GM18861 (cell line): ENCODE measurements around the gene ALK.

Source experiments
- ATAC-seq: cut with Tn5 transposase; IDR thresholded peaks from one replicate; pipeline ENCODE4 v1.9.1; 2021; ENCODE audit not compliant: unreplicated experiment

ALK gene

DNA sequence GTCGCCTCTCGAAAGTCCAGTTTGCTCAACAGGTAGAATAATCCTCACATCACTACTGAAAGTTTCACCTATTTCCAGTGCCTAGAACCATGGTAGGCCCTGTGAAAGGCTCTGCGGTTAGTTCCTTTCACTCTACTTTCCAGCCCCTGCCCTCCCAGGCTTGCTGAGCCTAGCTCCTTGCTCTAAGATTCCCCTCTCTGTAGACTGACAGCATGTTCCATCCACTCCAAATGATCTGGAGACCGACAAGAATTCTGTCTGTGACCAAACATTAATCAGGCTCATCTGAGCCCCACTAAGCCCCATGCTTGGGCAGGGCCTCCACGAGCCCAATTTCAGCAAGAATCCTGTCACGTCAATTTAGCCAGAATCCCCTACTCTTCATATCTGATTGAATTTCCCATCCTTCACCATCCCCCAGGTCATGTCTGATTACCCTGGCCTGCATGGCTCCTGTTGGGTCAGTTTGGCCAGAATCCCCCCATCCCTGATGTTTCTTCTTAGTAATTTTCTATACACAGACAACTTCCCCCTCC lies 307.0 kb downstream of the ALK start:
- no peak for ATAC-seq

DNA sequence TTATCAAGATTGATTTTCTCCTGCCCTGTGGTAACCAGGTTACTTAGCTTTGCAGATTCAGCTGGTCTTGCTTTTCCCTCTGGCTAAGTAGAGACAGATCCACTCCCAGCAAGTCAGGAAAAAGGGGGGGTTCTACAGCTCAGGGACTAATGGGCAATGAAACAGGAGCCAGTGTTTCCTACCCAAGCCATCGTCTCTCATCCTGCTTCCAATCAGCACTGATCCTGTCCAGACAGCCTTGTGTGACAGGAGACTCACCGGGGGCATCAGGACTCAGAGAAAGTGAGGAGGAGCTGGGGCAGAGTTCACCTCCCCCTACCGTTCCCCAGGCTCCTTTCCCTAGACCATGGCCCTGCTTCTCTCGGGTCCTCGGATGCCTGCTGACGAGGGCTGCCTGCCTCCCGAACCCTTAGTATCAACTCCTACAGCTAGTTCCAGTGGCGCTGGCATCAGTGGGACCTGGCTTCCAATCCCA lies 307.6 kb downstream of the ALK start:
- no peak for ATAC-seq

DNA sequence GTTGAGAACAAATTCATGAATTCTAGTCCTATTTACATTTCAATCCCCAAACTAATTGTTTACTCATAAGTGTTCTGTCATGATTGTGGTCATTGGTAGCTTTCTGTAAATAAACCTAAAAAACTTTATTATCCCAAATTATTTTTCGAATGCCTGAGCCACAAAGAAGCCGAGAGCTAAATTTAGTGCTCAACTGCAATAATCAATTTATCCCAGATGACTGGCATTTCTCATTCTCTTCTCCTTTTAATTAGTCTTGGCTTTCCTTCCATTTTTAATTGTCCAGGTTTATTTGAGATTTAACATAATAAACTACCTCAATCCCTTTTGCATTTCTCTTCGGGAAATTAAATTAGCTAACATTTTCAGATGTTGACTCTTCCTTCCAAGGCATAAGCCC lies 308.3 kb downstream of the ALK start:
- no peak for ATAC-seq

DNA sequence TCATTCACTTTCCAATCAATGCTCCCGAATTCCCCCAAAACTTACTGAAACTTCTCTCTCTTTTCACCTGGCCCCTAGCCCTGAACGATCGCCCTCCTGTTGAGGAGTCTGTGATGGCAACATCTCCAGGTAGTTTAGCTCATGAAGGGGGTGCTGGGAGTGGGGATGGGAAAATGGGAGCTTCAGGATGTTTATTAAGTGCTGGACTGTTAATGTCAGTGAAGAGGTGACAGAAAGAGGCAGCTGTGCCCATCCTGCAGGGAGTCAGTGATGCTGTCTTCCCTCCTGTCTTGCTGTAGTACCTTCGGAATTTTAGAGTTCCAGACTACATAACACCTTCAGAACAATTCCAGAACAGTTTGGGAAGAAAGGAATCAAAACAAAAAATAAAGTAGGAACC lies 308.8 kb downstream of the ALK start:
- no peak for ATAC-seq

DNA sequence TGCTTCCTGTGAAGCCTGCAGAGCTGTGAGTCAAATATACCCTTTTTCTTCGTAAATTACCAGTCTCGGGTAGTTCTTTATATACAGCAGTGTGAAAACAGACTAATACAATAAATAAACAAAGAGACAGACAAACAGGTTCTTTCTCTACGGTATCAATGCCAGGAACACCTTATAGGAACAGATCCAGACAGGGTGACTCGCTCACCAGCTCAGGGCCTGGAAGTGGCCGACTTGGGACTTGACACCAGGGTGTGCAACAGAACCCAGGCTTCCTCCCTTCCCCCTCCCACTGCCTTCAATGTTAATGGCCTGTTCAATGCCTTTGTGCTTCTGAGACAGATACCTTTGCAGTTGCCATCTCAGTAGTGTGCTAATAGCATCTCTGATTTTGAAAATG lies 309.5 kb downstream of the ALK start:
- ATAC-seq = no peak

DNA sequence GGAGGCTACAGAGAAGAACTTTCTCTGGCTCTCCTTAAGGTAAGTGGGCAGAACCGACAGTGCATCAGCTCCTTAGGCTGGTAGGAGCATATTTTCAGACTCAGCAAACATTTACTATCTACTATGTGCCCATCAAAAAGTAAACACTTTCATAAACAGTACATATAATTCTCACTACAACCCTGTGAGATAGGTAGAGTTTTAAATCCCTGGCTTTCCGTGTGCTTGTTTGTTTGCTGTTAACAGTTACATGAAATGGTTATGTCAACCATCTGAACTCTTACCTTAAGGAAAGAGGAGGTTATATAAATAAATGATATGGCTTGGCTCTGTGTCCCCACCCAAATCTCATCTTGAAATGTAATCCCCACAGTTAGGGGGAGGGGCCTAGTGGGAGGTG lies 310.1 kb downstream of the ALK start:
- ATAC-seq = no peak

DNA sequence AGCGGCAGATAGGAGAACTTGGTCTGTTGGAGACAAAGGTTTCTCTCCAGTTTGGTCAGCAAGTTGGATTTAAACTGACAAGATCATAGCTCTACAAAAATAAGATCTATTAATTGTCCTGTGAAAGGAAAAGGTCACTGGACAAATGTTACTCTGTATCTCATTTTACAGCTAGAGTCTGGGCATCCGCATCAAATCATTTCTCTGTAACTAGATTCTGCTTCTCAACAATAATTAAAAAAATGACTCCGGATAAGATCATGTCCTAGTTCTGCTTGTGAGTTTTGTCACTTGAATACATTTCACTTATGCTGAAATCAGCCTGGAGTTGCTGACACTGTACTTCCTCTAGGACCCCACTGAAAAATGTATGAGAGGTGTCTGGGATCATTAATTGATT lies 310.8 kb downstream of the ALK start:
- ATAC-seq = no peak

DNA sequence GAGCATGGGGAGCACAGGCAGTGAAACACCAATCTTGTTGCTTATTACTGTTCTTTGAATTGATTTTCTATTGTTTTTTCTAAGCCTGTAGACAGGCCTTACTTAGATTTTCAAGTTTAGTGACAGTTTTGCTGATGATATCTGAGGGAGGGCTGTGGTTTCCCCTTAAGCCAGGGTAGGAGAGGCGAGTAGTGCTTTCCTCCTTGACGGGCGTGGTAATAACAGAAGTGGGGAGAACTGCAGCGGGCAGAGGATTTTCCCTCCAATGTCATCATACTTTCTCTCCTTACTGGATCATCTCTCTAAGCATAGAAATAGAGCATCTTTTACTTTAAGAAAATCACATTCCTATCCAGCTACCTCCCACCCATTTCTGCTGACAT lies 314.4 kb downstream of the ALK start:
- no peak for ATAC-seq

DNA sequence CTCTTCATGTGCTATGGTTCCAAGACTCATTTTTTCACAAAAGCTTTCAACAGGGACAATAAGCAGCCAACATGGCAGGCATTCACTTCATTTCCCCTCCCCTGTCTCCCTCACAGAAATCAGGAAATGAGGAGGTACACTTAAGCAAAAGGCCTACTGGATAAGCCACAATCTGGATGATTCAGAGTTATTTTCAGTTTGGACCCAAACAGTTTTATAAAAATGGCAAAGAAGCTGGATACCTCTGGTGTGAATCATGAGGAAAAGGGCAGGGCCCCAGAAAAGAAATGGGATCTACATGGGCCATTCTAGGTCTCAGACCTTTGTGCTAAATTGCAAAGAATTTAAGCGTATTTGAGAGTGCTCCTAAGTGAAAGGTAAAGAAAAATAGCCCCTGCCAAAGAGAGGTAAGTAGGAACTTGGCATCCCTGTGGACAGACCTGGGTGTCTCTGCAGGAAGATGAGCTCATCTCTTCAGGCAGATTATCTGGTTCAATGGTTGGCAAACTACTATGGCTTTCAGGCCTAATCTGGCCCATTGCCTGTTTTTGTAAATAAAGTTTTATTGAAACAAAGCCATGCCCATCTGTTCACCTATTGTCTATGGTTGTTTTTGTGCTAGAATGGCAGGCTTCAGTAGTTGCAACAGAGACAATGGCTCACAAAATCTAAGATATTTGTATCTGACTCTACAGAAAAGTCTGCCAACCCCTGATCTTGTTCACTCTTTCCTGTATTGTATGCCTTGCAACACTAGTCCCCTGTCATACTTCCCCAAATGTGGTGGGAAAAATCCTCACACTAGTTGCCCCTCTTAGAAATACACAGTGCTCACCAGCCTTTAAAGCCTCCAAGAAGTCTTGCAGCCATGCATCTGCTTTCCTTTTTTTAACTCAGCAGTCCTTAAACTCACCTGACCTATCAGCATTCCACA lies 315.0 kb downstream of the ALK start:
- ATAC-seq = no peak

DNA sequence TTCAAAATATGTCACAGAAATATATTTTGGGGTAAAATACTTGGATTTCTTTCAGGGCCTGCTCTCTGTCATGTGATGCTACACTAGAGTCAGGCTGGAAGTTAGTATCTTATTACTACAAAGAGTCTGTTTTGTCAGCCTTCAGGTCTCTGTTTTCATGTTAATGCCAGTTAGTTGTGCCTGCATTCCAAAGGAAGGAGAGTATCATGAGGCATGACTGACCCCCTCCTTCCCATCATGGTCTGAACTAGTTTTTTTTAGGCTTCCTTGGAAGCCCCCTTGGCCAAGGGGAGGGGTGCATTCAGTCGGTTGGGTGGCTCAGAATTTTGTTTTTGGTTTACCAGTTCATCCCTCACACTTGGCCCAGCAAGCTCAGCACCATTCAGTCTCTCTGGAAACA lies 318.0 kb downstream of the ALK start:
- no peak for ATAC-seq

DNA sequence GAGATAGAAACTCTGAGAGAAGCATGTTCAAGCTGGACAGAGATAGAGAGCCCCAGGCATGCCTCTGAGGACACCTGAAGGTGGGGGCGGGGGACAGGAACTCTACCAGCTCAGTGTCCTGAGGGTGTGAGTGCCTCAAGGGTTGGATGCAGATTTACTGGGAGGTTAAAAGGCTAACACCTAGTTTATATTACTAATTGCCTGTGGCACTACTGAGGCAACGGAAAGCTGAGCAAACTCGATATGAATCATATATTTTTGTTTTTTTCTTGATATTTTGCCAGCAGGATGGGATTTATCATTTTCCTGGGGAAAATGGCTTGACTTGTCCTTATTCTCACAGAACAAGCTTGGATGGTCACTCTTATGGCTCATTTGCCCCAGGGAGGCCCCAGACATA lies 319.5 kb downstream of the ALK start:
- ATAC-seq = no peak

DNA sequence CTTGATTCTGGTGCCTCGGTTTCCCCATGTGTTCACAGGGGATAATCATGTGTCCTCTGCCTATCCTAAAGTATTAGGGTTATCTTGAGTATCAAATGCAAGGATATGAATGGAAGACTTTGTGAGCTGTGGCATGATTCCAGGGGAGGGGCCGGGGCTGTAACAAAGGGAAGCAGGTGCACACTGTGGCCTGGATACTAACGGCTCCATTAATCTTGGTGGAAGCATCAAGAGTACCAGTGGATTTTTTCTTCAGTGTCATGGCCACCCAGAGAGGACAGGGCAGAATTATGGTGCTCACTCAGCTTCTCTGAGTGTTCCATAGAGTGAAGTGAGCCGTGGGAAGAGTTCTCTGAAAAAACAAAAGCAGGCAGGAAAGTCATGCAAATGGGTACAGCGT lies 320.1 kb downstream of the ALK start:
- no peak for ATAC-seq

DNA sequence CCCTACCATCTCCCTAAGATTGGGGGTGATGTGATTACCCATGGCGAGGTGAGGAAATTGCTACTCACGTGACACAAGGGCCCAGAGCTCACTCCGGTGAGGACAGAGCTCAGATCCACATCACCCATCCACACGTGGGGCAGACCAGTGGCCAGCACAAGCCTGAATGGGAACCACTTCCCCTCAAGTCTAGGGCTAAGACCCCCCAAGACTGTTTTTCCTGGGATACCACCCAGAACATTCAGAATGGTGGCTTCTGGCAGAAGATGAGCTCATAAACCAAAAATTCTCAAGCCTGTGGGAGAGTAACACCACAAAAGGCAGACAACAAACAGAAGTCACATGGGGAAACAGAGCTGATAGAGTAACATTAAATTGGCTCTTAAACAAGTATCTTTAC lies 321.4 kb downstream of the ALK start:
- ATAC-seq = no peak

DNA sequence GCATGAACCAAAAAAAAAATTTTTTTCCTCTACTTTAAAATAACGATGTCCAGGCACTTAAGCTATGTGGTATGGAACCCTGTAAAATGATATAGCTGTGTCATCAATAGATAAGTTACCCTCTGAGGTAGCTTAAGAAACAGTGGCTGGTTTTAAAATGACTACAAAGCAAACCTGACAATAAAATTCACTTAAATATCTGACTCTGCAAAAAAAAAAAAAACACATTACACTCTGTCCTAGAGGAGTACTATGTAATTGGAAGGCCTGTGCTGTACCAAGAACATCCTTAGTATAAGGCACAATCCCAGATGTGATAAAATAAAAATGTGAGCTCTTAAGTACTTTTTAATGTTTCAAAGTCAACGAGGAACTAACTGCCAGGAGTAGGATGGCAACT lies 322.4 kb downstream of the ALK start:
- ATAC-seq = no peak

DNA sequence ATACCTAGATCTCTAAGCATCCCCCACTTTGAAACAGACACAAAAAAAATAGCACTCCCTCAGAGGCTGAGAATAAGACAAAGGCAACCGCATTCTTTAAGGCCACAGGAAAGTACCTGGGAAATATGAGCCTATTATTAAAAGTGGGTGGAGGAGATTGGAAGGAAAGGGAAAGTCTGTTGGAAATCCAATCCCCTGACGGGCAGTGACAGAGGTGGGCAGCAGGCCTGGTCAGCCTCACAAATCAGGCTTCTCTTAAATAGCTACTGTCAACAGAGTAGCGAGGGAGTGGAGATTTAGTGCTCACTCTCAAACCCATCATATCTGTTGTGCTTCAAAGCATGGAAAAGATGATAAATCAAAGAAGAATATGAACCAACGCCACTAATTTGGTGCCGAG lies 324.4 kb downstream of the ALK start:
- no peak for ATAC-seq

DNA sequence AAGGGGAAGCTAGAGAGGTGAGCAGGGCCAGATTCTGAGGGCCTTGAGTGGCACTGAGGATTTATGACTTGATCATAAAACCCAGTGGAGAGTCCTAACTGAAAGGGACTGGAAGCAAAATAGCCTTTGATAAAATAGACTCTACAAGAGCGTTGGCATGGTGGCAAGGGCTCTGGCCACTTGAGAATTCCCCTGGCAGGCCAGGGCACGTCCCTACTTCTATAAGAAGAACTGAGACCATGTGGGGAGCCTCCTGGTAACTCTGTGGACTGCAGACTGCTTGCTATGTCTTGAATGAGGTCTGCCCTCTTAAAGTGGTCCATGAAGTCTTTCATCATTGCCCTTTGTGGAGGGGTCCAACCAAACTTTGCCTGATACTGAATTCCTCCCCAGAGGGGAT lies 324.8 kb downstream of the ALK start:
- no peak for ATAC-seq

DNA sequence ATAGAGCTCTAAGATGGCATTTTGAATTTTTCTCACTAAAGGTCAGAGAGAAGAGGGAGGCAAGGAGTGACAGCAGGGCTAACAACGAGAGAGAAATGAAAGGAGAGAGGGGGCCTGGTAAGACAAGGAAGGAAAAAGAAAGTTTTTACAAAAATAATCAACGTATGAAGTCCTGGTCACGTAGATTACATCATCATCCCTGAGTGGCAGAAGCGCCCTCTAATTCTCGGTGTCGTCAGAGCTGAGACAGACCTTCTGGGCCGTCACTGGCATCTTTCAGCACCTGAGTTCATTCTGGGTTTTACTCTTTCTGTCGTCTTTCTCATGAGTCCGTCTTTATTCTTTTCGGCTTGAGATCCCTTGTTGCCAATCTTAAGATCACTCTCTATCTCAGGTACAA lies 329.8 kb downstream of the ALK start:
- ATAC-seq = no peak

DNA sequence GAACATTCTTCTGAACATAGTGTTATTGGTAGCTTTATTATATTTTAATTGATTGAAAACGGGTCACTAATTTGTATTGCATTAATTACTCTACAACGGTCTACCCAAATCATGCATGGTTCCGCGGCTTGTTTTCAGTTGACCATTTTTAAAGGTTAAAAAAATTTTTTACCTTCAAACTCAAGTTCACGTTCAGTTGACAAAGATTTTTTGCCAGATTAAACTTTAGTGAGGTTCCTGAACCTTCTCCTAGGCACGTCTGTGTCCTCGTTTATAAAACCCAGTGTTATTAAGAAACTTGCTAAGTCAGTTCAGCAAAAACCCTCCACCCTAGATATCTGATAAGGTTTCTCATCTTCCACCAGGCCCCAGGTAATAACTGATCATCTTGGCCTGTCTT lies 331.2 kb downstream of the ALK start:
- no peak for ATAC-seq

DNA sequence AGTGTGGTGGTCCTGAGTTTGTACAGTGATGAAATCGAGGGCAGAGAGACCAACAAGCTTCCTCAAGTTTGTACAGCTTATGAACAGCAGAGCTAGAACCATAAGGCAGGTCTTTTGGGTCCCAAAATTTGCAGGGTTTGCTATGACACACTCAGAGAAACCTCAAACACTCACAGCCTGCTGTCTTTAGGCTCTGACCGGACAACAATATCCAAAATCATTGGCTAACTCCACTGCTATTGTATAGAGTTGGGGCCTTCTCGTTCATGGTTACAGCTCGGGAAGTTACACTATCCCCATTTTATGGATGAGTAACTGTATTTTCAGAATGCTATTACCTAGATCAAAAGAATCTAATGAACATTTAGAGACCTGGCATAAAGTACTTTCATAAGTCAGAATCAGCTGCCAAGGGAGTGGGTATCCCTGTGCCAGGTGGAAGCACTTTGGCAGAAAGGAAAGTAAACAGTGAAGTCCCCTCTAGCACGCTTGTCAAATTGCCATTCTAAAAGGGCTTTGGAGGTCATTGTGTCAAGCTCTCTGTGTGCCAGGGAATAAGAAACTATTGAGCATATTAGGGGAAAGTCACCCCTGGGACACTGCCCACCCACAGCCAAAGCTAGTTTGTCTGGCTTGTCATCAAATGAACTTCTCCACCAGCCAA lies 331.8 kb downstream of the ALK start:
- no peak for ATAC-seq

DNA sequence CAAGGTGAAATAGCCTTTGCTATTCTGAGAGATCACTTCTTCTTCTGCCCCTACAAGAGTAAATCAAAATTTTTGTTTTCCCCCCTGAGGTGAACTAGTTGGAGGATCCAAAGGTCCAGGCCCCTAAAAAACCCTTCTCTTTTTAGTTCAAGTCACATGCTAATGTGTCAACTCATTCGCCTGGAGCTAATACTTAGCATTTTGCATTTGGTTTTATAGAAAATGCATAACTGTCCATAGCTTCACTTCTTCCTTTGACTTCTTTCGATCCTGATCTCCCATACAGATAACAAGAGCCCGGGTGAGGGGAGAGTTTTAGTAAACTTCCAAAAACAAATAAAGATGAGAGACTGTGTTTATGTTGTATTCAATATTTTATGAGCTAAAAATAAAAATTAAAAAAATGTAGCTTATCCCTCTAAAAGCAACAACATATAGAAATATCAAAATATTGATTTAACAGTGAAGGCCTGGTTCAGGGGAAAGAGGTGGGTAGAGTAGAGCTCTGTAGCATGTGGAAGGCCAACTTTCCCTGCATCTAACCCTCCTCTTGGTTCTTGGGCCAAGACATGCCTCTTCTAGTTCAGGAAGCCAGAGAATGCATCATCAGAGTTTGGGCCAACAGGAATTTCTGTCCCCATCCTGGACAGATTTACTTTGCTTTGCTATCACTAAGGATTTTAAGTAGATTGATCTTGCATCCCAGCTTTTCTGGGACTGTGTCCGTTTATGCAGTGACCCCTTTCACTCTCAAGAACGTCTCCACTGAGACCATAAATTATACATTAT lies 333.8 kb downstream of the ALK start:
- no peak for ATAC-seq

DNA sequence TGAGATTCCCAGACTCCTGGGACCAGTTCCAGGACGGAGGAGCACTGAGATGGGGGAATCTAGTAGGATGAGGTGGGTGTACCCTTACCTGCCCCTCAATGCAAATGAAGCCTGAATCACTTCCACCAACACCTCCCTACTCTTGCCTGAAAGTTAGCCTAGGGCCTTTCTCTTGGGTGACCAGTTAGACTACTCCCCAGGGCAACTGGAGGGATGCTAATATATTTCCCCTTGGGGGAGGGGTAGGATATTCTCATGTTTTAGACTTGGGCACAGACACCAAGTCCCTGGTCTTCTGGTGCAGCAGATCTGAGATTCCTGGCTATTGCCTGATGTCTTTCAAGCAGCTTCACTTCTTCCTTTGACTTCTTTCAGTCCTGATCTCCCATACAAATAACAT lies 334.5 kb downstream of the ALK start:
- no peak for ATAC-seq
